ENCODE data around the gene SELENOV.

- no peak for TF ChIP-seq CTCF (IDR thresholded peaks at IDR 0.05; ENCODE audit: low read depth, low read length, poor library complexity, severe bottlenecking)
- no peak for TF ChIP-seq EZH2phosphoT487 (IDR thresholded peaks at IDR 0.05; ENCODE audit: borderline replicate concordance, low read length)
Measured at GRCh38 chr19:39554701-39555311, 39.9 kb downstream of the SELENOV start.
